Vagina (tissue), 2 donors: ENCODE results near the gene PLCB1.

Experiments used
- POLR2AphosphoS5 ChIP-seq, 2 donors: sonication (generic); formaldehyde crosslinking; IDR thresholded peaks; one replicate each; pipeline ENCODE4 v1.9.0; 2017; ENCODE audit warnings: antibody characterized with exemption in 2 of 2, mild to moderate bottlenecking in 2 of 2, low read depth in 1 of 2; ENCODE audit not compliant: insufficient read depth in 1 of 2
- TF ChIP-seq, protein P1 (sequence below), 3 experiments: fragments of 450-650 bp in 2 of 3; fragments of 200-600 bp in 1 of 3; sonication (generic) in 1 of 3; IDR thresholded peaks; one replicate each; pipeline ENCODE4 v1.5.1; 2017 to 2019; ENCODE audit warnings: antibody characterized with exemption in 3 of 3, mild to moderate bottlenecking in 2 of 3, moderate library complexity in 2 of 3

DNA sequence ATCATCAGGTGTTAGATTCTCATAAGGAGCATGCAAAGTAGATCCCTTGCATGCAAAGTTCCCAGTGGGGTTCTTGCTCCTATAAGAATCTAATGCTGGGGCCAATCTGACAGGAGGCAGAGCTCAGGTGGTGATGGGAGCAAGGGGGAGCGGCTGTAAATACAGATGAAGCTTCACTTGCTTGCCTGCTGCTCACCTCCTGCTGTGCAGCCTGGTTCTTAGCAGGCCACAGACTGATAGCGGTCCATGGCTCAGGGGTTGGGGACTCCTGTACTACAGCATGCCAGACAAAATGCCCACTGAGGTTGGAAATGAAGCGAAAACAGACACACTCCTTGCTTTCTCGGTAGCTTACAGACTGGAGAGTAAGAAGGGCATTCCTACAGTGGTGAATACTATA lies 386.8 kb downstream of the PLCB1 start:
- TF ChIP-seq, protein P1, sequence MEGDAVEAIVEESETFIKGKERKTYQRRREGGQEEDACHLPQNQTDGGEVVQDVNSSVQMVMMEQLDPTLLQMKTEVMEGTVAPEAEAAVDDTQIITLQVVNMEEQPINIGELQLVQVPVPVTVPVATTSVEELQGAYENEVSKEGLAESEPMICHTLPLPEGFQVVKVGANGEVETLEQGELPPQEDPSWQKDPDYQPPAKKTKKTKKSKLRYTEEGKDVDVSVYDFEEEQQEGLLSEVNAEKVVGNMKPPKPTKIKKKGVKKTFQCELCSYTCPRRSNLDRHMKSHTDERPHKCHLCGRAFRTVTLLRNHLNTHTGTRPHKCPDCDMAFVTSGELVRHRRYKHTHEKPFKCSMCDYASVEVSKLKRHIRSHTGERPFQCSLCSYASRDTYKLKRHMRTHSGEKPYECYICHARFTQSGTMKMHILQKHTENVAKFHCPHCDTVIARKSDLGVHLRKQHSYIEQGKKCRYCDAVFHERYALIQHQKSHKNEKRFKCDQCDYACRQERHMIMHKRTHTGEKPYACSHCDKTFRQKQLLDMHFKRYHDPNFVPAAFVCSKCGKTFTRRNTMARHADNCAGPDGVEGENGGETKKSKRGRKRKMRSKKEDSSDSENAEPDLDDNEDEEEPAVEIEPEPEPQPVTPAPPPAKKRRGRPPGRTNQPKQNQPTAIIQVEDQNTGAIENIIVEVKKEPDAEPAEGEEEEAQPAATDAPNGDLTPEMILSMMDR (IDR thresholded peaks at IDR 0.05): no peak
- no peak for TF ChIP-seq POLR2AphosphoS5 (IDR thresholded peaks at IDR 0.05; ENCODE audit: insufficient read depth in 1 of 2, low read depth in 1 of 2)
